DOHH2 (cell line): ENCODE results near the gene PHC2.

Experiments used
- H3F3A ChIP-seq: fragments of 200-600 bp; sonication (generic), shearing (Covaris generic); 2 replicates; pipeline ENCODE4 v1.6.0; 2016; ENCODE audit warnings: antibody characterized with exemption, mild to moderate bottlenecking; ENCODE audit not compliant: control insufficient read depth, insufficient read depth
- H3K27ac ChIP-seq: fragments of 200-600 bp; sonication (generic); 2 replicates; pipeline ENCODE4 v1.5.1; 2014; ENCODE audit warnings: low read depth, mild to moderate bottlenecking, low read length, moderate library complexity
- H3K27me3 ChIP-seq: fragments of 200-600 bp; sonication (generic); 2 replicates; pipeline ENCODE4 v1.6.1; 2014; ENCODE audit warnings: mild to moderate bottlenecking, low read length, mixed read lengths; ENCODE audit not compliant: control insufficient read depth
- H3K36me3 ChIP-seq: fragments of 200-600 bp; sonication (generic); 2 replicates; pipeline ENCODE4 v1.6.1; 2014; ENCODE audit warnings: mild to moderate bottlenecking, low read length, moderate library complexity, mixed read lengths; ENCODE audit not compliant: control insufficient read depth
- H3K4me1 ChIP-seq: fragments of 200-600 bp; sonication (generic); 2 replicates; pipeline ENCODE4 v1.6.1; 2014; ENCODE audit warnings: mild to moderate bottlenecking, low read length, mixed read lengths; ENCODE audit not compliant: control insufficient read depth
- H3K4me2 ChIP-seq: fragments of 200-600 bp; sonication (generic); 2 replicates; pipeline ENCODE4 v1.6.0; 2014; ENCODE audit warnings: mild to moderate bottlenecking, low read length, moderate library complexity
- H3K4me3 ChIP-seq: fragments of 200-600 bp; sonication (generic); 2 replicates; pipeline ENCODE4 v1.5.1; 2014; ENCODE audit warnings: mild to moderate bottlenecking, low read length, mixed read lengths
- H3K79me2 ChIP-seq: fragments of 200-600 bp; sonication (generic); 2 replicates; pipeline ENCODE4 v1.6.1; 2014; ENCODE audit warnings: mild to moderate bottlenecking, low read length, mixed read lengths; ENCODE audit not compliant: control insufficient read depth
- H3K9me2 ChIP-seq: fragments of 200-600 bp; sonication (generic); replicated peaks from 2 replicates; pipeline ENCODE4 v1.6.1; 2014; ENCODE audit warnings: mild to moderate bottlenecking, low read length, mixed read lengths; ENCODE audit not compliant: control insufficient read depth
- H3K9me3 ChIP-seq: fragments of 200-600 bp; sonication (generic); 2 replicates; pipeline ENCODE4 v1.6.1; 2014; ENCODE audit warnings: antibody characterized with exemption, low read length, mixed read lengths; ENCODE audit not compliant: control insufficient read depth, insufficient read depth
- H4K20me1 ChIP-seq: fragments of 200-600 bp; sonication (generic); 2 replicates; pipeline ENCODE4 v1.6.0; 2014; ENCODE audit warnings: low read depth, mild to moderate bottlenecking, antibody characterized with exemption, low read length, moderate library complexity; ENCODE audit not compliant: control insufficient read depth, insufficient read depth
- EZH2phosphoT487 ChIP-seq: fragments of 200-600 bp; sonication (generic); IDR thresholded peaks from 2 replicates; pipeline ENCODE4 v1.6.1; 2017; ENCODE audit warnings: borderline replicate concordance, mild to moderate bottlenecking, antibody characterized with exemption, low read length, moderate library complexity, mixed read lengths
- TF ChIP-seq, protein P1 (sequence below): fragments of 200-600 bp; sonication (generic); IDR thresholded peaks from one replicate; pipeline ENCODE4 v1.5.1; 2014; ENCODE audit warnings: antibody characterized with exemption, mild to moderate bottlenecking, low read depth, low read length; ENCODE audit not compliant: poor library complexity, severe bottlenecking

Gene PHC2

DNA sequence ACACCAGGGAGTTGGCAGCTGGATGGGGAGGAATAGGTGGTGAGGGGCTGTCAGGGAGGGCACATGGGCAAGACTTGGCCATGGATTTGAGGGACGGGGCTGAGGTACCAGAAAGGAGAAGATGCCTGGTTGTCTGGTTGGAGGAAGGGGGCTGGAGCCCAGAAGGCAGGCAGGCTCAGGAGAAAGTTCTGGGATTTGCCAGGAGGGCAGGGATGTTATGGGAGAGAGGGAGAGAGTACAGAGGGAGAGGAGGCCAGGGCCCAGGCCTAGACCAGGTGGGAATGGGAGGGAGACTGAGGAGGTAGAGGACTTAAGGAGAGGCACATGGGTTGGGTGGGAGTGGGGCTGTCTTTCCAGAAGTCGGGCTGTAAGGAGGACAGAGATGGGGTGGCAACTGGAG, 114.3 kb downstream of the PHC2 start:
- H3F3A ChIP-seq = no peaks in the 10 kb centered on the region
- no peaks in the 10 kb centered on the region for H3K9me3 ChIP-seq
- H3K4me2 ChIP-seq = no peak overlapping the region
- no peaks in the 10 kb centered on the region for H4K20me1 ChIP-seq
- no peak overlapping the region for H3K4me3 ChIP-seq
- H3K27ac ChIP-seq = no peak overlapping the region
- no peaks in the 10 kb centered on the region for H3K36me3 ChIP-seq
- H3K4me1 ChIP-seq = no peaks in the 10 kb centered on the region
- H3K79me2 ChIP-seq = no peaks in the 10 kb centered on the region
- no peaks in the 10 kb centered on the region for H3K9me2 ChIP-seq
- no peak for TF ChIP-seq EZH2phosphoT487
- TF ChIP-seq, protein P1, sequence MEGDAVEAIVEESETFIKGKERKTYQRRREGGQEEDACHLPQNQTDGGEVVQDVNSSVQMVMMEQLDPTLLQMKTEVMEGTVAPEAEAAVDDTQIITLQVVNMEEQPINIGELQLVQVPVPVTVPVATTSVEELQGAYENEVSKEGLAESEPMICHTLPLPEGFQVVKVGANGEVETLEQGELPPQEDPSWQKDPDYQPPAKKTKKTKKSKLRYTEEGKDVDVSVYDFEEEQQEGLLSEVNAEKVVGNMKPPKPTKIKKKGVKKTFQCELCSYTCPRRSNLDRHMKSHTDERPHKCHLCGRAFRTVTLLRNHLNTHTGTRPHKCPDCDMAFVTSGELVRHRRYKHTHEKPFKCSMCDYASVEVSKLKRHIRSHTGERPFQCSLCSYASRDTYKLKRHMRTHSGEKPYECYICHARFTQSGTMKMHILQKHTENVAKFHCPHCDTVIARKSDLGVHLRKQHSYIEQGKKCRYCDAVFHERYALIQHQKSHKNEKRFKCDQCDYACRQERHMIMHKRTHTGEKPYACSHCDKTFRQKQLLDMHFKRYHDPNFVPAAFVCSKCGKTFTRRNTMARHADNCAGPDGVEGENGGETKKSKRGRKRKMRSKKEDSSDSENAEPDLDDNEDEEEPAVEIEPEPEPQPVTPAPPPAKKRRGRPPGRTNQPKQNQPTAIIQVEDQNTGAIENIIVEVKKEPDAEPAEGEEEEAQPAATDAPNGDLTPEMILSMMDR = no peak
- H3K27me3 ChIP-seq = peaks cover 28% of the 10 kb centered on the region

DNA sequence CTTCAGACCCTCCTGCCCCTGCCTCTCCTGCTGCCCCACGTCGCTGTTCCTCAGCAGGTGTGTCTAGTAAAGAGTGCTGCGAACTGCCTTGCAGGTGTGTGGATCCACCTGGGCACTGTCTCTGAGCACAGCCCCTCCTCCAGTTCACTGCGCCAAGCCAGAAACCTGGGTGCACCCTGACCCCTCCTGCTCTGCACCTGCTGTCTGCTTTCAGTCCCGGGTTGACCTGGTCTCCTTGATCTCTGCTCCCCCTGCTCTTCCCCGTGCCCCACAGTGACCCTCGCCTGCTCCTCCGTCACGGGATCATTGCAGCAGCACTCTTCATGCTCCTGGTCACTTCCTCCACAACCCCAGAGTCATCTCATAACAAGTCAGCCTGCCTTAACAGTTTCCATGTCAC, 116.5 kb downstream of the PHC2 start:
- Histone ChIP-seq H3F3A (no peaks in the 10 kb centered on the region), H3K4me1 (no peaks in the 10 kb centered on the region), H3K9me2 (no peaks in the 10 kb centered on the region), H3K27me3 (peaks cover 28% of the 10 kb centered on the region), H3K36me3 (no peaks in the 10 kb centered on the region), H4K20me1 (no peaks in the 10 kb centered on the region), H3K27ac (no peak overlapping the region), H3K79me2 (no peaks in the 10 kb centered on the region), H3K4me2 (no peak overlapping the region), H3K9me3 (no peaks in the 10 kb centered on the region), H3K4me3 (no peak overlapping the region)
- TF ChIP-seq, protein P1 = no peak
- TF ChIP-seq EZH2phosphoT487 = no peak

DNA sequence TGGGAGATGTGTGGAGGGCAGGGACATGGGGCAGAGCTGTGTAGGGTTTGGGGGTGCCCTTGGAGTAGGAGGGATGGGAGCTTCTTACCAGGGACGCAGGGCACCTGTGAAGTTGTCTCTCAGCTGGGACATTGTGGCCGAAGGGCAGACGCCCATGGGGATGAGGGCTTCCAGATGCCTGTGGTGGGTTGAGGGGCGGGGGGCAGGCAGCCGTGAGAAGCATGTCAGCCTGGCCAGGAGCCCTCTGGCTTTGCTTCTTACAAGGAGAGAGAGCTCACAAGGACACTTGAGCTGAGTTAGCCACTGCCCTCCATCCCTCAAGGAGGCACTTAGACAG, 118.5 kb downstream of the PHC2 start:
- Histone ChIP-seq H3K79me2 (no peaks in the 10 kb centered on the region), H3K9me3 (no peaks in the 10 kb centered on the region), H3K4me2 (no peak overlapping the region), H3F3A (no peaks in the 10 kb centered on the region), H3K4me1 (no peaks in the 10 kb centered on the region), H3K36me3 (no peaks in the 10 kb centered on the region), H3K9me2 (no peaks in the 10 kb centered on the region), H3K27ac (no peak overlapping the region), H4K20me1 (no peaks in the 10 kb centered on the region), H3K27me3 (peaks cover 12% of the 10 kb centered on the region), H3K4me3 (no peak overlapping the region)
- no peak for TF ChIP-seq EZH2phosphoT487
- TF ChIP-seq, protein P1 = no peak
